Neural progenitor cell (in vitro differentiated cells): ENCODE measurements around the gene KLC1. TPM values are rescaled to one million over a fixed set of nuclear protein-coding genes. Genes with fewer than 3 reads are reported as not detected.

Experiments used
- DNase-seq: peaks from one replicate; pipeline ENCODE4 v3.0.0-alpha.2; 2016; ENCODE audit warnings: low spot score
- H2AFZ ChIP-seq: fragments of 200-600 bp; sonication (generic); replicated peaks from 2 replicates; pipeline ENCODE4 v1.6.1; 2016; ENCODE audit warnings: antibody characterized with exemption
- H3F3A ChIP-seq: fragments of 200-600 bp; sonication (generic); 2 replicates; pipeline ENCODE4 v1.6.1; 2016; ENCODE audit warnings: antibody characterized with exemption, low read depth
- H3K27ac ChIP-seq: fragments of 200-600 bp; sonication (generic); 2 replicates; pipeline ENCODE4 v1.5.1; 2016; ENCODE audit warnings: mild to moderate bottlenecking
- H3K27me3 ChIP-seq: fragments of 200-600 bp; sonication (generic); 2 replicates; pipeline ENCODE4 v1.6.1; 2016; ENCODE audit warnings: mild to moderate bottlenecking, moderate library complexity
- H3K36me3 ChIP-seq: fragments of 200-600 bp; sonication (generic); 2 replicates; pipeline ENCODE4 v1.5.1; 2016
- H3K4me1 ChIP-seq: fragments of 200-600 bp; sonication (generic); 2 replicates; pipeline ENCODE4 v1.6.1; 2016; ENCODE audit warnings: mixed run types
- H3K4me2 ChIP-seq: fragments of 200-600 bp; sonication (generic); 2 replicates; pipeline ENCODE4 v1.6.1; 2016
- H3K4me3 ChIP-seq: fragments of 200-600 bp; sonication (generic); 2 replicates; pipeline ENCODE4 v1.5.1; 2016
- H3K79me2 ChIP-seq: fragments of 200-600 bp; sonication (generic); 2 replicates; pipeline ENCODE4 v1.6.1; 2016; ENCODE audit warnings: low read depth
- H3K9ac ChIP-seq: fragments of 200-600 bp; sonication (generic); 2 replicates; pipeline ENCODE4 v1.6.1; 2016
- H3K9me3 ChIP-seq: fragments of 200-600 bp; sonication (generic); 2 replicates; pipeline ENCODE4 v1.5.1; 2016; ENCODE audit warnings: low read depth
- H4K20me1 ChIP-seq: fragments of 200-600 bp; sonication (generic); 2 replicates; pipeline ENCODE4 v1.6.1; 2016; ENCODE audit warnings: low read depth
- H3K27ac Mint-ChIP-seq: 3 replicates; pipeline ENCODE4 v1.8.0; 2021; ENCODE audit warnings: mixed read lengths
- H3K27me3 Mint-ChIP-seq: 2 replicates; pipeline ENCODE4 v1.8.0; 2022; ENCODE audit warnings: low read depth, mild to moderate bottlenecking, inconsistent platforms, moderate library complexity, mixed read lengths; ENCODE audit not compliant: insufficient read depth
- H3K36me3 Mint-ChIP-seq: 3 replicates; pipeline ENCODE4 v1.8.0; 2021; ENCODE audit warnings: mixed read lengths
- H3K4me1 Mint-ChIP-seq: 3 replicates; pipeline ENCODE4 v1.8.0; 2021; ENCODE audit warnings: mixed read lengths
- H3K4me3 Mint-ChIP-seq: 3 replicates; pipeline ENCODE4 v1.8.0; 2021; ENCODE audit warnings: mild to moderate bottlenecking, moderate library complexity, mixed read lengths
- H3K9me3 Mint-ChIP-seq: 3 replicates; pipeline ENCODE4 v1.8.0; 2020; ENCODE audit warnings: mixed read lengths
- EZH2 ChIP-seq: fragments of 200-600 bp; sonication (generic); IDR thresholded peaks from 2 replicates; pipeline ENCODE4 v1.6.1; 2017; ENCODE audit warnings: antibody characterized with exemption, mild to moderate bottlenecking, moderate library complexity
- EZH2phosphoT487 ChIP-seq: fragments of 200-600 bp; sonication (generic); IDR thresholded peaks from 2 replicates; pipeline ENCODE4 v1.6.1; 2017; ENCODE audit warnings: antibody characterized with exemption
- total RNA-seq: library from RNA; depleted of rRNA; stranded (reverse); fragments of >200 nt; gene quantifications from 2 replicates; pipeline ENCODE4 v1.2.3, GENCODE V29; 2015; ENCODE audit warnings: low replicate concordance
- TF ChIP-seq, protein P1 (sequence below): fragments of 200-600 bp; sonication (generic); IDR thresholded peaks from 2 replicates; pipeline ENCODE4 v1.5.1; 2017; ENCODE audit warnings: antibody characterized with exemption, mild to moderate bottlenecking

Gene KLC1
- total RNA-seq, 1 donor from 2014 or later, result 163 TPM

DNA sequence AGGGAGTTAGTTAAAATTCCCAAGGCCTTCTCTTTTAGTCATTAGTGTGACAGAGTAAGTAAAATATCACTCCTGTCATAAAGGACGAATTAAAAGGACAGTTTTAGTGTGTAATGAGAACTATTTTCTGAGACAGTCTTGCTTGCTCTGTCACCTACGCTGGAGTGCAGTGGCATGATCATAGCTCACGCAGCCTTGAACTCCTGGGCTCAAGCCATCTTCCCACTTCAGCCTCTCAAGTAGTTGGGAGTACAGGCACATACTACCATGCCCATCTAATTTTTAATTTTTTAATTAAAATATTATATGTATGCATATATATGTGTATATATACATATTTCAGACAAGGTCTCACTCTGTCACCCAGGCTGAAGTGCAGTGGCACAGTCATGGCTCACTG, 17.2 kb downstream of the KLC1 start:
- Histone ChIP-seq H3K79me2 (peaks cover 100% of the 10 kb centered on the region), H3F3A (no peaks in the 10 kb centered on the region), H4K20me1 (peaks cover 75% of the 10 kb centered on the region), H3K9me3 (no peaks in the 10 kb centered on the region), H3K27me3 (no peaks in the 10 kb centered on the region), H3K36me3 (no peaks in the 10 kb centered on the region), H2AFZ (no peak overlapping the region), H3K4me1 (no peaks in the 10 kb centered on the region), H3K4me3 (no peak overlapping the region), H3K9ac (no peak overlapping the region), H3K4me2 (no peak overlapping the region), H3K27ac (no peak overlapping the region)
- H3K4me3 Mint-ChIP-seq, result no peak overlapping the region
- DNase-seq, result no peak
- peaks cover 2% of the 10 kb centered on the region for H3K27me3 Mint-ChIP-seq
- TF ChIP-seq EZH2phosphoT487, result no peak
- TF ChIP-seq, protein P1, sequence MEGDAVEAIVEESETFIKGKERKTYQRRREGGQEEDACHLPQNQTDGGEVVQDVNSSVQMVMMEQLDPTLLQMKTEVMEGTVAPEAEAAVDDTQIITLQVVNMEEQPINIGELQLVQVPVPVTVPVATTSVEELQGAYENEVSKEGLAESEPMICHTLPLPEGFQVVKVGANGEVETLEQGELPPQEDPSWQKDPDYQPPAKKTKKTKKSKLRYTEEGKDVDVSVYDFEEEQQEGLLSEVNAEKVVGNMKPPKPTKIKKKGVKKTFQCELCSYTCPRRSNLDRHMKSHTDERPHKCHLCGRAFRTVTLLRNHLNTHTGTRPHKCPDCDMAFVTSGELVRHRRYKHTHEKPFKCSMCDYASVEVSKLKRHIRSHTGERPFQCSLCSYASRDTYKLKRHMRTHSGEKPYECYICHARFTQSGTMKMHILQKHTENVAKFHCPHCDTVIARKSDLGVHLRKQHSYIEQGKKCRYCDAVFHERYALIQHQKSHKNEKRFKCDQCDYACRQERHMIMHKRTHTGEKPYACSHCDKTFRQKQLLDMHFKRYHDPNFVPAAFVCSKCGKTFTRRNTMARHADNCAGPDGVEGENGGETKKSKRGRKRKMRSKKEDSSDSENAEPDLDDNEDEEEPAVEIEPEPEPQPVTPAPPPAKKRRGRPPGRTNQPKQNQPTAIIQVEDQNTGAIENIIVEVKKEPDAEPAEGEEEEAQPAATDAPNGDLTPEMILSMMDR, result no peak
- no peak for TF ChIP-seq EZH2
- H3K36me3 Mint-ChIP-seq, result peaks cover 13% of the 10 kb centered on the region
- H3K9me3 Mint-ChIP-seq, result peaks cover 4% of the 10 kb centered on the region
- H3K4me1 Mint-ChIP-seq, result no peaks in the 10 kb centered on the region
- no peak overlapping the region for H3K27ac Mint-ChIP-seq

DNA sequence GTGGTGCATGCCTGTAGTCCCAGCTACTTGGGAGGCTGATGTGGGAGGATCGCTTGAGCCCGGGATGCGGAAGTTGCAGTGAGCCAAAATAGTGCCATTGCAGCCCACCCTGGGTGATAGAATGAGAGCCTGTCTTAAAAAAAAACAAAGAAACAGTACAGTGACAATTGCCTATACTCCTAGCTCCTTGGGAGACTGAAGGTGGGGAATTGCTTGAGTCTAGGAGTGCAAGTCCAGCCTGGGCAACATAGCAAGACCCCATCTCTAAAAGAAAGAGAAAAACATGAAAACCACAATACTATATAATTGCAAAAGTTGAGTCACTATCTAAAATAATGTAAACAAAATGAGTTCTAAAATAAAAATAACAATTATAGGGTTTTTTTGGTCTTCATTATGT, 20.0 kb downstream of the KLC1 start:
- Histone ChIP-seq H3K4me1 (no peaks in the 10 kb centered on the region), H3K9me3 (no peaks in the 10 kb centered on the region), H3K4me3 (no peak overlapping the region), H2AFZ (no peak overlapping the region), H3K79me2 (peaks cover 100% of the 10 kb centered on the region), H3K4me2 (no peak overlapping the region), H3K27me3 (no peaks in the 10 kb centered on the region), H3K36me3 (no peaks in the 10 kb centered on the region), H4K20me1 (peaks cover 85% of the 10 kb centered on the region), H3K9ac (no peak overlapping the region), H3K27ac (no peak overlapping the region), H3F3A (no peaks in the 10 kb centered on the region)
- H3K4me3 Mint-ChIP-seq, result no peak overlapping the region
- peaks cover 2% of the 10 kb centered on the region for H3K27me3 Mint-ChIP-seq
- no peaks in the 10 kb centered on the region for H3K9me3 Mint-ChIP-seq
- peaks cover 8% of the 10 kb centered on the region for H3K36me3 Mint-ChIP-seq
- TF ChIP-seq EZH2phosphoT487 (no peak), EZH2 (no peak)
- TF ChIP-seq, protein P1, result no peak
- DNase-seq, result no peak
- peaks cover 21% of the 10 kb centered on the region for H3K4me1 Mint-ChIP-seq
- H3K27ac Mint-ChIP-seq, result no peak overlapping the region

DNA sequence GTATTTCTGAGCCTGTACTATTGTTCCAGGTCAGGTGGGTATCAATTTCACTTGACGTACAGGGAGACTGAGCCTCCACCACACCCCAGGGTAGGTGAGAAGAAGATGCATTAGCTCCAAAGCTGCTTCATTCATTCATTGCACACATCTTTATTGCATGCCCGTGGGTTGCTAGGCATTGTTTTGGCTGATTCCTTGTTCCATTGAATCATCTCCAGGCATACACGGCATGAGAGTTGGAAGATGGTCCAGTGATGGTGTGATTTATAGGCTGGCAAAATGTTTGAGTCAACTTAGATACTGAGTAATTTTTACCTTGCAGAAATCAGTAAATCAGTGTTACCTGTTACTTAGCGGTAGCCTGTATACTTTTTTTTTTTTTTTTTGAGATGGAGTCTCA, 21.2 kb downstream of the KLC1 start:
- H3K9ac ChIP-seq, result no peak overlapping the region
- no peaks in the 10 kb centered on the region for H3K27me3 ChIP-seq
- H3K9me3 Mint-ChIP-seq, result no peaks in the 10 kb centered on the region
- no peak overlapping the region for H3K4me2 ChIP-seq
- no peak overlapping the region for H3K4me3 ChIP-seq
- H3K4me1 Mint-ChIP-seq, result peaks cover 23% of the 10 kb centered on the region
- peaks cover 99% of the 10 kb centered on the region for H3K79me2 ChIP-seq
- H3K27me3 Mint-ChIP-seq, result peaks cover 2% of the 10 kb centered on the region
- no peak for DNase-seq
- H3K9me3 ChIP-seq, result no peaks in the 10 kb centered on the region
- H3K27ac ChIP-seq, result no peak overlapping the region
- H3K36me3 ChIP-seq, result no peaks in the 10 kb centered on the region
- no peak overlapping the region for H3K27ac Mint-ChIP-seq
- H4K20me1 ChIP-seq, result peaks cover 84% of the 10 kb centered on the region
- H3F3A ChIP-seq, result no peaks in the 10 kb centered on the region
- H2AFZ ChIP-seq, result no peak overlapping the region
- no peak overlapping the region for H3K4me3 Mint-ChIP-seq
- peaks cover 9% of the 10 kb centered on the region for H3K36me3 Mint-ChIP-seq
- TF ChIP-seq EZH2 (no peak), EZH2phosphoT487 (no peak)
- TF ChIP-seq, protein P1, result no peak
- H3K4me1 ChIP-seq, result no peaks in the 10 kb centered on the region
